Ramos (cell line): ENCODE measurements around the gene KCTD1.

Experiments used
- in situ Hi-C: fragments of 300-500 bp; cut with MboI; formaldehyde crosslinking; loops from one replicate; pipeline ENCODE4 v1.14.3; 2022; ENCODE audit warnings: low sequenced_read_pairs; ENCODE audit not compliant: unreplicated experiment

The KCTD1 gene

DNA sequence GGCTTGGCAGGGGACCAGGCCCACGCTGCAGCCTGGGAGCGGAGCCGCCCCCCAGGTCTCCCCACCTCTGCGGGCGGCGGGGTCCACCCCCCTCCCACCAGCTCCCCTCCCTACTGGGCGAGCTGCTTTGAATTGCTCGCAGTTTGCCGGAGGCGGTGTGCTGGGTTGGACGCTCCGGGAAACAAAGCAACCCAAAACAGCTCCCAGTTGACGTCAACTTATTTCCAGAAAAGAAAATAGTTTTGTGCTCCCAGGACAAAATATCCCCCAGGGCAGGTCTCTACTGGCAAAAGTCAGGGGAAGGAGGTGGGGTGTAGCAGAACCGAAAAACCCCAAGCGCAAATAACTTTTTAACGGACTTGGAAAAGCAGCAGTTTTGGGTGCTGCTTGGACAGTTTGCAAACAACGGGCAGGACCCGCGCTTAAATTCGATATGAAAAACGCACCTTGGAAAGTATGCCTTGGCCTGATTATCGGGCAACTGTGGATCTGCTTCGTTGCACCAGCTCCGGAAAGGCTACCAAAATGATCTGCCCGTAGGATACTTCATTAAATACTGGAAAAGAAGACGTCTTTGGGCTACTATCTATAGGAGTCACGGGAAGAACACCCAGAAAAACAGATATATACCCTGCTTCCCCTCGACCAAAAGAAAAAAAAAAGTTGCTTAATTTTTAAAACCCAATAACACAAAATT is 2.8 kb upstream of the KCTD1 start:
- in situ Hi-C loops: no loop called here

DNA sequence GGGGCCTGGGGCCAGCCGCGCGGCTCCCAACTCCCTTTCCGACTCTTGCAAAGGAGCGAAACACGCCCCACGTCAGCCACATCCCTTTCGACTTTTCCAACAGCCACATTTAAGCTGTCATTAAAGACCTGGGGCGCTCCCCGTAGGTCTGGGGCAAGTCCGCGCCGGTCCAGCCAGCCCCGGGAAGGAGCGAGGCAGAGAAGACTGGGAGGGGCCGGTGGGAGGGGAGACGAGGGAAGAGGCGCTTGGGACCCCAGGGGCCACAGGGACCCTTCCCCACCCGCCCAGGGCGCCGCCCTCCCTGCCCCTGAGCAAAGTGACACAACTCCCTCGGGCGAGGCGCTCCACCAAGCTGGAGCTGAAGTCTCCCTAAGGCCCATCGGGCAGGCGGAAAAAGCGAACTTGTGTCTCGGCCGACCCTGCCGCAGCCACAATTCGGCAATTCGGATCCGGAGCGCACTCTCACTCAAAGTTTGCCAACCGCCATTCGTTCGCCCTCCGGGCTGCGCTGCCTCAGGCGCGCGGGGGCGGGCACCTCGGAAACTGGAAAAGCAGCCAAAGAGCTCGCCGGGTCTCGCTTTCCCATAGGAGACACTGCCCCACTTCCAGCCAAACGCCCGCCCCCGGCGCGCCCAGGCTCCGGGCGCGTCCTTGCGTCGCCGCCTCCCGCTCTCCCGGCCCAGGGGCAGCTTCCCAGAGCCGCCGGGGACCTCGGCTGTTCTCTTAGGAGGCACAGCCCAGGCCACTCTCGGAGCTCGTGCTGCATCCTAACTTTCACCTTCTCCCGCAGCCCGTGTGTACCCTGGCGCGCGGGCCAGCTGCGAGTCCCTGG is 1.1 kb upstream of the KCTD1 start:
- in situ Hi-C loops: no loop called here

DNA sequence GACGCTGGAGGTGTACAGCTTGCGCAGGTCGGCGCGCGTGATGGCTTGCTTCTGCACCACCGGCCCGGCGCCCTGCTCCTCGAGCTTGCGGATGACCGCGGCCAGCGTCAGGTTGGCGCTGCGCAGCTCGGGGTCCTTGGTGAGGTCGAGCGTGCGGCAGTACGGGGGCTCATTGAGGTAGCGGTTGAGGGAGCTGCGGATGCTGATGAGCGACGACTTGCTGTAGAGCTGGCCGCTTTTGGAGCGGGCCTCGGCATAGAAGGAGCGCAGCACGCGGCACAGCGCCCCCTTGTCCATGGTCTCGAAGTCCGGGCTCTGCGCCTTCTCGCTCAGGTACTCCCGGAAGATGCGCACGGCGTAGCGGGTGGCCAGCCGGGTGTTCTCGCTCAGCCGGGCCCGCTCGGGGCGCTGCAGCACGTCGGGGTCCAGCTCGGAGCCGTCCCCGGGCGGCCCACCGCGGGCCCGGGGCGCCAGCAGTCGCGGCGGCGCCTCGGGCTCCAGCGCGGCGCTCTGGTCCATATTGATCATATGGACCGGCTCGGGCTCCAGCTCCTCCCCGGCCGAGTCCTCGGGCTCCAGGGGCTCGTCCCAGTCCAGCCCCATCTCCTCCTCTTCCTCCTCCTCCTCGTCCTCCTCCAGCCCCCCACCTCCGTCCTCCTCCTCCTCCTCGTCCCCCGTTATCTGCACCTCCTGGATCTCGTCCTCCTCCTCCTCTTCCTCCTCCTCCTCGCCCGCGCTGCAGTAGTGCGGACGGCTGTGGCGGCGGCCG is 523 bp downstream of the KCTD1 start:
- in situ Hi-C loops: no loop called here

DNA sequence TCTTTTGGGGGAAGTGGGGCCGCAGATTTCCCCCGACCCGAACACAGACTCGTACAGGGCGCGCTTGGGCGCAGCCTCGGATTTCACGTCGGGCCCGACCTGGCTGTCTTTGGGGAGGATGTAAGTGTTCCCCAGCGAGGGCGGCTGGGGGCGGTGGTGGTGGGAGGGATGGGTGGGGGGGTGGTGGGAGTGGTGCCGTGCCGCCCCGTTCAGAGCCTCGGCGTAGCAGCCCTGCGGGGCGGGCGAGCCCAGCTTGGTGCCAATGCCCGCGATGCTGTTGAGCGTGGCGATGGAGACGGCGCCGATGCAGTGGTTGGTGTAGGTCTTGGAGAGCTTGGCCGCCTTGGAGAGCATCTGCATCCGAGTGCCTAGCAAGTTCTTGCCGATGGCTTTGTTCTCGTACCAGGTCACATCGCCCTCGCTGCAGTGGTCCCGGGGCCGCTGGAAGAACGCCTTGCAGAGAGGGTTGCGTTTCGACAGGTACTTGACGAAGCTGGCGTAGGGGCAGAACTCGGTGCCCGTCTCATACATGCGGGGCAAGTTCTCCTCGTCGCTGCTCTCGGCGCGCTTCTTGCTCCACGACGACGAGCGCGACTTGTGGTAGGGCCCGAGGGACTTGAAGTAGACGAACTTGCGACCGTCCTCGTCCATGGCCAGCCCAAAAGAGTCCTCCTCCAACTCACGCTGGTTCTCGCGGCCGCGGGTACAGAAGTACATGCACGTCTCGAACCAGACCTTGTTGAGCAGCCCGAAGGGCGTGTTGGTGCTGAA is 1.3 kb downstream of the KCTD1 start:
- in situ Hi-C loops: no loop called here

DNA sequence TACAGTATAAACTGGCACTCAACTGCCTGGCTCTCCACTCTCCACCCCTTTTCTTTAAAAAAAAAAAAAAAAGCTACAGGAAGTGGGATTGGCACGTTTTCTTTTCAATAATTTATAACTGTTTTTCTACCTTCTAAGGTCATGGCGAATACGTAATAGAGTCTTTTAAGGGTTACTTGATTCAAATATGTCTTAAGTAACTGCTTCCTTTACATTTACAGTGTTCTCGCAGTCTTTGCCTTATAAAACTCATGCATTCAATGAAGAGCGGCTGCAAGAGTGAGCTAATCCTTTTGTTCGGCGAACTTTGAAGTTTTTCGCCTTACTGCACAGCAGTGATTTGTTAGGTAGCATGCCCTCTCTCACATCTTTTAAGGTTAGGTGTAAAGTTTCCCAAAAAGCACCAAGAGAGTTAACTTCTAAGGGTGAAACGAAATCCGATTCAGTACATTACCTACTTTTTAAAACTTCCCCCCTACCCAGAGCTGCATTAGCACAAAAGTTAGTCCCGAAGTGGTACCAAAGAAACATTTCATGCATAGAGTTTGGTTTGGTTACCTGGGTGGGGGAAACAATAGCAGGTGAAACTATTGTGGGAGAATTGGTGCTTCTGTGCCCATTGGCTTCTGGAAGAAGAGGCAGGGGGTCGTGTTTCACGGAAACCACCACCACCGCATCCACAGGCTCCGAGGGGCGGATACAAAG is 2.0 kb downstream of the KCTD1 start:
- in situ Hi-C loops: no loop called here

DNA sequence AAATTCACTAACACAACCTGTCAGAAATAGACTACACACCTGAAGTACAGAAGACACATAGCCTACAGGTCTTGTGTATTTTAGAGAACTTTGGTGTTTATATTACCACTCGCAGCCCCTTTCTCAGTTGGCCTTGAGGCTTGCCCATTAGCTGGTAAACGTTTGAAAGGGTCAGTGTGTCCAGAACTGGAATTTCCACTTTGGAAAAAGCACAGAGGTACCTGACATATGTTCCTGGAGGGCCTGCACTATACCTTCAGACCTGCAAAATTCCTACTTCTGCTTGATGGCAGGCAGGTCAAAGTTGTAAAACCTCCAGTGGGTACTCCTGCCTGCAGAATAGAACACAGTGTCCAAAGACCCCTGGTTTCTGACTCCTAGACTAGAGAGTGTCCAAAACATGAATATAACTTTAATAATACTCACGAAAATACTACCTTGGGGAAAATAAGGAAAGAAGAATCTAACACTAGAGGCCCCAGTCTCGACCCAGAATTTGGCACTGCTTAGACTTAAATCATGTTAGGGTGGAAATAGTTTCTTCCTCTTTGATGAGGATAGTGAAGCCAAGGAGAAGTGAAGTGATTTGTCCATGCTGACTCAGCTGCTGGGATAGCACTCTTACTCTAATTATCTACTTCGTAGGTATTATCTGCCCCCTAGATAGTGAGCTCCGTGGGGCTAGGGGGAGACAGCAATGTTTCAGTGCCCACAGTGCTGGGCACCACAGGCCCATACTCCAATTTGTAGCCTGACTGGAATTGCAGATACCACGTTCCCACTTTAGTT is 2.8 kb downstream of the KCTD1 start:
- in situ Hi-C loops: no loop called here

DNA sequence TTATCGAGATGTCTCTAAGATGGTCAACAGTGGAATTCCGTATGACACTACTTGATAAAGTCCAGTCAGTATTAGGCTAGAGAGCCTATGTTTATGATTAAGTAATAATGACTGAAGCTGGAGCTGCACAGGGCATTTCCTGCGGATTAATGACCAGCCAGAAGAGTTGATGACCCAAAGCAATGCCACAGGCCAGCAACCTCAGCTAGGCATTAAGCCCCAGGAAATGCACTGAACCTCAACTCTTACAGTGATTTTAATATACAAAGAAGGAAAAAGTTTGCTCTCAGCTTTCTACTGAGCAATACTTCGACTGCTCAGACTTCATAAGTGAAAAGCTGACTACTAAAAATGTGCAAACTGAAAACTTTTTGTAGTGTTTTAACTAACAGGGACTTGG is 3.9 kb downstream of the KCTD1 start:
- in situ Hi-C loops: no loop called here

DNA sequence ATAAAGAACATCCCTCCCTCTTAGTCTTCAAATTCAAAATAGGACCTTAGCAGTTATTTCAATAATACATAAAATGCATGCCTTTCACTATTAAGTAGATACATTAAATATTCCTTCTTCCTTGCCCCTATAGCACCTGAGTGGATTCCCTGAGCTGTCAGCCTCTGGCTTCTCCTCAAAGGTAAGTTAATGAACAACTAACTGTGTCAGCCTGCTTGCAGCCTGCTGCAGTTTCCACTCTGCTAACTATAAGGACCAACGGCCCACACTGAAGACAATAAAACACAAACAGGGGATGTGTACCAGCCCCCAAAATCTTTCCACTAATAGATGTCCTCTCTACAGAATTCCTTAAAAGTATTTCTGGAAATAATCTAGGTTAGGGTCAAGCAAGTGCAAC is 5.0 kb downstream of the KCTD1 start:
- in situ Hi-C loops: no loop called here

DNA sequence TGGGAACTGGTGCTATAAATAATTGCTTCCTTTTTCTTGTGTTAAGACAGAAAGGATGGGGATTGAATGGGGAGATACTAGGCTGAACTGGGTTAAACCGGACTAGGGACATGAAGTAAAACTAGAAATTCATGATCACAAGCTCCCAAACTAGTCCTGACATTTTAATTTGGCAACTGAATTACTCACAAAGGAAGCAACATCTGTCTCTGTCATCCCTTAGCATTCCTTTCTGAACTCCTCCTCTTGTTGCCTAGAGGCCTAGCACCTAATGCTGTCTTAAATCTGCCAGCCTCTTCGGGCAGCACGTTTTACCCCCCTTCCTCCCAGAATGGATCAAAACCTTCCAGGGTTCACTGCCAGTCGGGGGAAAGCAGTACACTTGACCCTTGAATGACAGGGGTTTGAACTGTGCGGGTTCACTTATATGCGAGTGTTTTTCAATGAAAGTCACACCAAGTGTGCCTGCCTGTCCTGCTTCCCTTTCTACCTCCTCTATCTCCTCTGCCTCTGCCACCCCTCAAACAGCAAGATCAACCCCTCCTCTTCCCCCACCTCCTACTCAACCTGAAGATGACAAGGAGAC is 8.2 kb downstream of the KCTD1 start:
- in situ Hi-C loops: no loop called here

DNA sequence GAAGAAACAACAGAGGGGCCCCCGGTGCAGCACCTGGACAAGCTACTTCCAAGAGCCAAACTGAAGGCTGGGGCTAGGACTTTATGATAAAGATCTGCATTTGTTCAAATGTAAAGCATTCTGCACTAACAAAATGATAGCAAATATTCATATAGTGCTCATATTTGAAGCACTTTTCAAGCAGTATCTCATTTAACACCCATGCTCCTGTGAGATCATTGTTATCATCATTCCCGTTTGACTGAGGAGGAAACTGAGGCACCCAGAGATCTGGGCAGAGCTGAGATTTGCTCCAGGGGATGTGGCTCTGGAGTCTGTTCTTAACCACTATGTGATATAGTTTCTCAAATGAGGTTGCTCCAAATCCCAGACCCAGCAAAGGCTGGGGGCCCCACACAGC is 9.8 kb downstream of the KCTD1 start:
- in situ Hi-C loops: no loop called here

DNA sequence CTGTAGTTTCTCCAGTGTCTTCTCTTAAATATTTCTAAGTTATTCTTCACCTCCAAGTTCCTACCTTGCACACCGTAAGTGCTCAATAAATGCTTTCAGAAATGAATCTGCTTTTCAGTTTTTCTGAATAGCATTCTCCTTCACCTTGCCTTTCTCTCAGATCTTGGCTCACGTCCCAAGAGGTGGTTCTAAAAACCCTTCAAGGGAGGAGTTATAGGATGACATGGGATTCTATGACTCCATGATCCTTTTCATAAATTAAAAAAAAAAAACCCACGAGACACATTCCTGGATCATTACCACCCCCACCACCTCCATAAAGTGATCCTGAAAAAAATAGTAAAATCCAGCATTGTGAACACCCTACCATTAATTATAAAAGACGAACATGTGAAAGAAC is 11.7 kb downstream of the KCTD1 start:
- in situ Hi-C loops: no loop called here

DNA sequence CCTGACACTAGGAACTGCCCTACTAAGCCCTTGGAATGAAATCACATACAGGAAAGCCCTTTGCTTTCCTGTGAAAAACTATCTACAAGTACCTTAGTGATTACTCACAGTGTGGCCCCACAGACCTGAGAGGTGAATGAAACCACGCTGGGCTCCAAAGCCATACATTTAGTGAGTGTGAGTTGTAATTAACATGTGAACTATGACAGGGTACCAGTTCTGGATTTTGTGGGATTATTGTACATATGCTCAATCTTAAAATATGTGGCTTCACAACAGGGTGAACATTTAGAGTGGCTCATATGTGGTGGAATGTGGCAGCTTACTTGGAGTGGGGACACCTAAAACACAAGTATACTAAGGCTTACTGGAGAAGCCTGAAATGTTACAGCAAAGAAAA is 12.3 kb downstream of the KCTD1 start:
- in situ Hi-C loops: no loop called here

DNA sequence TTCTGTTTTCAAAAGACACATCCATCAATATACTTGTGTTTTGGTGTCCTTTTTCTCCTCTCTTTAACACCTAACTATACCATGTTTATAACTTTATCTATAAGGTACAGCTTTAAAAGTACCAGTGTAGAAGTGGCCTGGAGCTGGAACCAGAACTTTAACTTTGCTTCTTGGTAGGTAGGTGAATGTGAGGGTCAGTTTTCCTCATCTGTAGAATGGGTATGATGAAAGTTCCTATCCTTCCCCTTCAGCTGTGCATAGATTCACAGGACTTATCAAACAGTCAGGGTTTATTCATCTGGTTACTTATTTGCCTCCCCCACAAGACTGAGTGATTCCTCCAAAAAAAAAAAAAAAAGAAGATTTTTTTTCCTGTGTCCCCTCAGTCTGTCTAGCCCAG is 12.7 kb downstream of the KCTD1 start:
- in situ Hi-C loops: no loop called here

DNA sequence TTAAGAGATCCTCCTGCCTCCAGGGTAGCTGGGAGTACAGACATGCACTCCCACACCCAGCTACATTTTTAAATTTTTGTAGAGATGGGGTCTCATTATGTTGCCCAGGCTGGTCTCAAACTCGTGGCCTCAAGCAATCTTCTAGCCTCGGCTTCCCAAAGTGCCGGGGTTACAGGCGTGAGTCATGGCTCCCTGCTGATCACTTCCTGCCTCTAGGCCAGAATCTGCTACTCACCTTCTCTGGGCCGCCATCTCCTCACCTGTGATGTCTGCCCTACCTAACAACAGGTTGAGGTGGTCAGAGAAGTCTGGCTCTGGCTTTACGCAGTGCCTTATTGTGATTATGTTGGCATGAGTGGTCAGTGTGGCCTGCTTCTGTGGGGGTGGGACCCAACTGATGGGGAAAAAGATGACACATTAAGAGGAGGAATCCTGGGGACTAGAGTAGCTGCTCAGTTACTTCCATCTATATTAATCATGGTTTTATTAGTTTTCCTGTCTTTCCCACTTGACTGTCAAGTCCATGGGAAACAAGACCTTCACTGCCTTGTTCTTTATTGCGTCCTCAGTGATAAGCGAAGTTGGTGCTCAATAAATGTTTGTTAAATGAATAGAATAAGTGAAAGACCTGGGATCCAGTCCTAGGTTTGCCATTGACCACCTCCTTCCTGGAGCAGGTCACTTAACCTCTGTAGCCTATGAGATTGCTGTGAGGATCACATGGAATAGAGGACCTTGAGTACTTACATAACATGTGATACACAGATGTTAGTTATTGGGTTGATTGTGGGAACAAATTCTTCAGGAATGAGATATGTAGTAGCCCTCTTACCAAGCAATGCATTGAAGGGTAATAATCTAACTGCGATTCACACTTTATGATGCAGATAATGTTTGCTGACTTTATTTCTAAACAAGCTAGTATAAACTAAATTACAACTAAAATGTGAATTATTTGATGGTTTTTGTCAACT is 15.7 kb downstream of the KCTD1 start:
- in situ Hi-C loops: no loop called here

DNA sequence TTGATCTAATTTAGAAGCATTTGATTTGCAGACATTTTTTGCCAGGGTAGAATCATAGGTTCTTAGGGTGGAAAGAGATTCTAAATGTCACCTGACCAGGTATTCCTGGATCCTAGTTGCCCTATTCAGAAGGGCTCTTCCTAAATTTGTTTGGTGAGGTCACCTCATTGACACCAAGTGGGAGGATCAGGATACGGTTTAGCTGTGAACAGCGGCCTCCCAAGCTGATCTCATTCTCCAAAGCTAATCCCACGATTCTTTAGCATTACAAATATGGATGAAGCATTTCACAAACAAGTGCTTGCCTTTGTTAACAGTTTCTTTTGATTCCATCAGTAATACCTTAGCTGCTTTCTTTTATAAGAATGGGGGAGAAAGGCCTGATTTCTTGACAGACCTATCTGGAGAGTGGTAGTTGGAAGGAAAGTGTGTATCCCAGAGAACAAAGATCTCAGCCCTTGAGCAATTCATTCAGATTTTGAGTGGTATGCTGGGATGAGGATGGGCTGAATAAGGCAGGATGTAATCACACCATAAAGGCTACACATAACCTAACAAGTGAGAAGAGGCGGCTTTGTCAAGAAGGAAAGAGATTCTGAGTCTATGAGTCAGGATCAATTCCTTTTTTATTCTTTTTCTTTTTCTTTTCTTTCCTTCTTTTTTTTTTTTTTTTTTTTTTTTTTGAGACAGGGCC is 16.6 kb downstream of the KCTD1 start:
- in situ Hi-C loops: no loop called here

DNA sequence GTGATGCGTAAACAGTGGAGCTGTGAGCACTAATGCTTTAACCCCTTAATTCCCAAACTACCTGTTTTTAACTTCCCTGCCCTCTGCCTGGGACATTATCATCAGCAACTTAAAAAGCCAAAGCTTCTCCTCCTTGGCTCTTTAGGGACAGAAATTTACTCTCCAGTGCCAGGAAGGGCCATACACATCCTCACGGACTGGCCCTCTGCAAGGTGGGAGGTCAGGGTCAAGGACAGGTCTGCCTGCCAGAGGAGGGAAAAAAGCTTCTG is 21.5 kb downstream of the KCTD1 start:
- in situ Hi-C loops: no loop called here
